Measurements from ENCODE around the gene MON2. TPM values are rescaled to one million over a fixed set of nuclear protein-coding genes. Genes with fewer than 3 reads are reported as not detected.

The MON2 gene
- total and polyA plus RNA-seq, 2 donors (not counting 1 experiment from before 2014, with no cell fraction given): 12.3 to 43.8 TPM

DNA sequence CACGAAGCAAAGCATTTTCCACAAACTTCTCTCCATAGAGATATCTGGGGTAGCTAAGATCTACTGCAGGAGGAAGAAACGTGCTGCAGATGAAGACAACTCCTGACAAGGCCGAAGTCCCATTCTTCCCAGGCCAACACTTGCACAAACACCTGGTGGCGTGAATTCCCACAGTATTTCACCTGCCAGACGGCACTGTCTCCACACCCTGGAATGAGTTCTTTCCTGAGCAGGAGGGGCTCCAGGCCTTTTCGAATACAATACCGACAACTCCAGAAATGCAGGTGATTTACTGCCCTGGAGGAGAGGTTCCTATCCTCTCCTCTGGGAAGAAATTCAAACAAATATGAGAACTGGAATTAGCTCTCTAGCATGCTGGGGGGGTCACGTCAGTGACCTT lies 179.9 kb downstream of the MON2 start:
- DNase-seq (ENCODE audit: low read depth in 2 of 2): no peak
- Histone ChIP-seq H3K9ac (ENCODE audit: insufficient read depth, low read length) (no peak overlapping the region), H3K4me3 (replicated peaks in 1 of 4; ENCODE audit: control extremely low read depth in 1 of 4, insufficient read depth in 1 of 4, low read depth in 3 of 4, low read length in 4 of 4) (no peak overlapping the region), H4K20me1 (ENCODE audit: control insufficient read depth, extremely low read depth, insufficient read depth, low read length) (no peaks in the 10 kb centered on the region), H3K9me3 (ENCODE audit: control insufficient read depth, insufficient read depth, low read depth, low read length) (no peaks in the 10 kb centered on the region), H3K4me2 (ENCODE audit: extremely low read depth, insufficient read depth, low read length) (no peak overlapping the region), H3K27me3 (ENCODE audit: control insufficient read depth, insufficient read depth, low read length) (no peaks in the 10 kb centered on the region), H3K36me3 (ENCODE audit: control insufficient read depth, insufficient read depth, low read length) (no peaks in the 10 kb centered on the region), H2AFZ (ENCODE audit: low read length) (no peak overlapping the region), H3K4me1 (ENCODE audit: control insufficient read depth, extremely low read depth, insufficient read depth, low read length) (peaks cover 2% of the 10 kb centered on the region), H3K27ac (ENCODE audit: insufficient read depth, low read length) (no peak overlapping the region), H3K79me2 (ENCODE audit: control insufficient read depth, insufficient read depth, low read length) (no peaks in the 10 kb centered on the region)
- TF ChIP-seq, protein P1, sequence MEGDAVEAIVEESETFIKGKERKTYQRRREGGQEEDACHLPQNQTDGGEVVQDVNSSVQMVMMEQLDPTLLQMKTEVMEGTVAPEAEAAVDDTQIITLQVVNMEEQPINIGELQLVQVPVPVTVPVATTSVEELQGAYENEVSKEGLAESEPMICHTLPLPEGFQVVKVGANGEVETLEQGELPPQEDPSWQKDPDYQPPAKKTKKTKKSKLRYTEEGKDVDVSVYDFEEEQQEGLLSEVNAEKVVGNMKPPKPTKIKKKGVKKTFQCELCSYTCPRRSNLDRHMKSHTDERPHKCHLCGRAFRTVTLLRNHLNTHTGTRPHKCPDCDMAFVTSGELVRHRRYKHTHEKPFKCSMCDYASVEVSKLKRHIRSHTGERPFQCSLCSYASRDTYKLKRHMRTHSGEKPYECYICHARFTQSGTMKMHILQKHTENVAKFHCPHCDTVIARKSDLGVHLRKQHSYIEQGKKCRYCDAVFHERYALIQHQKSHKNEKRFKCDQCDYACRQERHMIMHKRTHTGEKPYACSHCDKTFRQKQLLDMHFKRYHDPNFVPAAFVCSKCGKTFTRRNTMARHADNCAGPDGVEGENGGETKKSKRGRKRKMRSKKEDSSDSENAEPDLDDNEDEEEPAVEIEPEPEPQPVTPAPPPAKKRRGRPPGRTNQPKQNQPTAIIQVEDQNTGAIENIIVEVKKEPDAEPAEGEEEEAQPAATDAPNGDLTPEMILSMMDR (conservative IDR thresholded peaks at IDR 0.05 in 1 of 2, IDR thresholded peaks at IDR 0.05 in 1 of 2; ENCODE audit: low read depth in 1 of 2, low read length in 2 of 2): no peak
- no peak for TF ChIP-seq EZH2 (IDR thresholded peaks at IDR 0.05; ENCODE audit: low read length, missing control alignments)

DNA sequence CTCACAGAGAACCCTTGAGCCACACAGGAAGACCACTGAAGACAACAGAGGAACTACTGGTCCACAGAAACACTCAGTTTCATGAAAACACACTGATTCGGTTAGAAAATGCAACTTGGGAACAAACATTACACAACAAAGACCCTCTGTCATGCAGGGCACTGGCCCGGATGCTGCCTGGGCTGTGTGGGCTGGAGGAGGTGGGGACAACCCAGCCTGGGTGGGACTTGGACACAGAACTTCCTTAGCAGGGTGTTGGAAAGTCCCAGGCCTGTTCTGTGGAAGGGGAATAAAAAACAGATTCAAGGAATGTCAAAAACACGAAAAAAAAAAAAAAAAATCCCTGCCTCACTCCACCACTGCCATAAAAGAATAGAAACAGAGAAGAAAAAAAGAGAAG lies 181.0 kb downstream of the MON2 start:
- TF ChIP-seq, protein P1 (conservative IDR thresholded peaks at IDR 0.05 in 1 of 2, IDR thresholded peaks at IDR 0.05 in 1 of 2; ENCODE audit: low read depth in 1 of 2, low read length in 2 of 2): no peak
- TF ChIP-seq EZH2 (IDR thresholded peaks at IDR 0.05; ENCODE audit: low read length, missing control alignments): no peak
- no peaks in the 10 kb centered on the region for H3K27me3 ChIP-seq (ENCODE audit: control insufficient read depth, insufficient read depth, low read length)
- no peaks in the 10 kb centered on the region for H3K9me3 ChIP-seq (ENCODE audit: control insufficient read depth, insufficient read depth, low read depth, low read length)
- H3K79me2 ChIP-seq (ENCODE audit: control insufficient read depth, insufficient read depth, low read length): no peaks in the 10 kb centered on the region
- H3K4me1 ChIP-seq (ENCODE audit: control insufficient read depth, extremely low read depth, insufficient read depth, low read length): peaks cover 2% of the 10 kb centered on the region
- no peak for DNase-seq (ENCODE audit: low read depth in 2 of 2)
- no peak overlapping the region for H3K4me2 ChIP-seq (ENCODE audit: extremely low read depth, insufficient read depth, low read length)
- H3K27ac ChIP-seq (ENCODE audit: insufficient read depth, low read length): no peak overlapping the region
- no peak overlapping the region for H3K4me3 ChIP-seq (replicated peaks in 1 of 4; ENCODE audit: control extremely low read depth in 1 of 4, insufficient read depth in 1 of 4, low read depth in 3 of 4, low read length in 4 of 4)
- no peak overlapping the region for H3K9ac ChIP-seq (ENCODE audit: insufficient read depth, low read length)
- no peaks in the 10 kb centered on the region for H4K20me1 ChIP-seq (ENCODE audit: control insufficient read depth, extremely low read depth, insufficient read depth, low read length)
- no peaks in the 10 kb centered on the region for H3K36me3 ChIP-seq (ENCODE audit: control insufficient read depth, insufficient read depth, low read length)
- no peak overlapping the region for H2AFZ ChIP-seq (ENCODE audit: low read length)

DNA sequence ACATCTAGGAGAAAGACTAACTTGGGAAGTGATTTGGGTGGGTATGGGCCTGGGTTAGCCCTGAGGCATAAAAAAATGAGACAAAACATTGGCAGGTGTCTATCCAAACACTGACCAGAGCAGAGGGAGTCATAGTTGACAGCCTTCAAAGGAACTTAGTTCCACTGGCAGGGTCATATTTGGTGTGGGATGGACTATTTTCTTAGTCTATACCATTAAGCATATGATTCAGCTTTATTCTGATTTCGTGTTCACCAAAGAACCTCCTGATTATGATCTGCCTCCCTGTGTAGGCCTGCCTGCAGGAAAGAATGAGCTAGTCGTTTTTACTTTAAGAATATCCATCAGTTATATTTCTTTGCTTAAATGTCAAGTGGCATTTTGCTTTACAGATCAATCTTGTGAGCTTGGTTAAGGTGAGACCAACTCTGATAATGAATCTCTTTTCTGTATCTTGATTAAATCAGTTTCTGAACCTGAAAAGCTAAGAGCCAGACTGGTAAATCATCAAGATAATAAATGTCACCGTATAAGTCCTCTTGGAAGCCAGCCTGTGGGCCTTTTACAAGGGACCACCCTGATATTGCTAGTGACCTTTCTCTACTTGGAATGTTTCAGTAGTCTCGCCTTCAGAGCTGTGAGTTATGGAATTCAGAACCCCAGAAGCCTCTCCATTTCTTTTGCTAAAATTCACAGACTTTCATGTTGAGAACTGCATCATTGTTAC lies 182.9 kb downstream of the MON2 start:
- no peak for DNase-seq (ENCODE audit: low read depth in 2 of 2)

More for the DNA sequence above, 182.9 kb downstream of the MON2 start:
- H3K36me3 ChIP-seq (ENCODE audit: control insufficient read depth, insufficient read depth, low read length): no peaks in the 10 kb centered on the region
- no peaks in the 10 kb centered on the region for H4K20me1 ChIP-seq (ENCODE audit: control insufficient read depth, extremely low read depth, insufficient read depth, low read length)
- H3K9ac ChIP-seq (ENCODE audit: insufficient read depth, low read length): no peak overlapping the region
- TF ChIP-seq EZH2 (IDR thresholded peaks at IDR 0.05; ENCODE audit: low read length, missing control alignments): no peak
- TF ChIP-seq, protein P1 (conservative IDR thresholded peaks at IDR 0.05 in 1 of 2, IDR thresholded peaks at IDR 0.05 in 1 of 2; ENCODE audit: low read depth in 1 of 2, low read length in 2 of 2): no peak
- no peak overlapping the region for H2AFZ ChIP-seq (ENCODE audit: low read length)
- no peaks in the 10 kb centered on the region for H3K9me3 ChIP-seq (ENCODE audit: control insufficient read depth, insufficient read depth, low read depth, low read length)
- H3K4me1 ChIP-seq (ENCODE audit: control insufficient read depth, extremely low read depth, insufficient read depth, low read length): no peaks in the 10 kb centered on the region
- H3K27me3 ChIP-seq (ENCODE audit: control insufficient read depth, insufficient read depth, low read length): no peaks in the 10 kb centered on the region
- no peak overlapping the region for H3K4me3 ChIP-seq (replicated peaks in 1 of 4; ENCODE audit: control extremely low read depth in 1 of 4, insufficient read depth in 1 of 4, low read depth in 3 of 4, low read length in 4 of 4)
- H3K4me2 ChIP-seq (ENCODE audit: extremely low read depth, insufficient read depth, low read length): no peak overlapping the region
- no peak overlapping the region for H3K27ac ChIP-seq (ENCODE audit: insufficient read depth, low read length)
- no peaks in the 10 kb centered on the region for H3K79me2 ChIP-seq (ENCODE audit: control insufficient read depth, insufficient read depth, low read length)

Other genes starting within 250 kb of the MON2 start
- 40.6 and 57.6 TPM in 2 replicates for gene USP15, start 206.4 kb upstream of the MON2 start, total RNA-seq
- 63.1 and 64.3 TPM in 2 replicates for gene USP15, start 206.4 kb upstream of the MON2 start, polyA plus RNA-seq